GM23248 (cell line): ENCODE data around the gene LIME1.

Source experiments
- EZH2 ChIP-seq: fragments of 200-600 bp; sonication (generic); IDR thresholded peaks from 2 replicates; pipeline ENCODE4 v1.6.1; 2018; ENCODE audit warnings: antibody characterized with exemption, mild to moderate bottlenecking; ENCODE audit not compliant: insufficient read depth, poor library complexity, severe bottlenecking
- EZH2phosphoT487 ChIP-seq: fragments of 200-600 bp; sonication (generic); IDR thresholded peaks from 2 replicates; pipeline ENCODE4 v1.6.1; 2018; ENCODE audit warnings: antibody characterized with exemption, moderate library complexity, mild to moderate bottlenecking, low read depth; ENCODE audit not compliant: insufficient read depth

- TF ChIP-seq EZH2phosphoT487 (no peak), EZH2 (no peak)
These were observed 1.7 kb downstream of the LIME1 start for GRCh38 chr20:63737945-63738686.
